ENCODE data around the gene CORO2B. TPM values are rescaled to one million over a fixed set of nuclear protein-coding genes. Genes with fewer than 3 reads are reported as not detected.
A peak's percentile ranks its signal among the peaks of the same experiment; 100 is the strongest.

CORO2B gene
- total and polyA plus RNA-seq, 4 donors, result 2.4 to 12.5 (median 4.3) TPM

DNA sequence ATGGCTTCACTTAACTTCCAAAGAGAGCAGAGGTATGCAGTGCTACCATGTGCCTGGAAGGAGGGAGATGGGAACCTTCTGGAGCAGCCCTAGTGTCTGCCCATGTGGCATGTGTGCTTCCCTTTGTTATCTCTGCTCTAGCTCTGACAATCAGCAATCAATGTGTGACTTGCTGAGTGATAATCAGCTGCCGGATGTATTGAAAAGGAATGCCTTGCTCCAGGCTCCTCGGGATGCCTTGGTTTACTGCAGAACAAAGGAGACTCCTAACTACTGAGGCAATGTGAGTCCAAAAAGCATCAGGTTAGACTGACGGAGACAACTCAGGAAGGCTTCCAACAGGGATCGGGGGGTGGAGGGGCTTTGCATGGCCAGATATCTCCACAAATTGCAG lies 36.0 kb upstream of the CORO2B start:
- ATAC-seq (ENCODE audit: insufficient read depth, low FRiP score), result no peak
- peaks cover 0 to 4% (median 2%) of the 10 kb centered on the region in 4 donors for H3K9me3 ChIP-seq (ENCODE audit: control insufficient read depth in 4 of 4, insufficient read depth in 3 of 4, low read length in 3 of 4)
- TF ChIP-seq, protein P1, sequence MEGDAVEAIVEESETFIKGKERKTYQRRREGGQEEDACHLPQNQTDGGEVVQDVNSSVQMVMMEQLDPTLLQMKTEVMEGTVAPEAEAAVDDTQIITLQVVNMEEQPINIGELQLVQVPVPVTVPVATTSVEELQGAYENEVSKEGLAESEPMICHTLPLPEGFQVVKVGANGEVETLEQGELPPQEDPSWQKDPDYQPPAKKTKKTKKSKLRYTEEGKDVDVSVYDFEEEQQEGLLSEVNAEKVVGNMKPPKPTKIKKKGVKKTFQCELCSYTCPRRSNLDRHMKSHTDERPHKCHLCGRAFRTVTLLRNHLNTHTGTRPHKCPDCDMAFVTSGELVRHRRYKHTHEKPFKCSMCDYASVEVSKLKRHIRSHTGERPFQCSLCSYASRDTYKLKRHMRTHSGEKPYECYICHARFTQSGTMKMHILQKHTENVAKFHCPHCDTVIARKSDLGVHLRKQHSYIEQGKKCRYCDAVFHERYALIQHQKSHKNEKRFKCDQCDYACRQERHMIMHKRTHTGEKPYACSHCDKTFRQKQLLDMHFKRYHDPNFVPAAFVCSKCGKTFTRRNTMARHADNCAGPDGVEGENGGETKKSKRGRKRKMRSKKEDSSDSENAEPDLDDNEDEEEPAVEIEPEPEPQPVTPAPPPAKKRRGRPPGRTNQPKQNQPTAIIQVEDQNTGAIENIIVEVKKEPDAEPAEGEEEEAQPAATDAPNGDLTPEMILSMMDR (IDR thresholded peaks at IDR 0.05; ENCODE audit: control extremely low read depth, extremely low read depth), result no peak
- H3K36me3 ChIP-seq (ENCODE audit: control insufficient read depth in 4 of 4, insufficient read depth in 4 of 4, low read length in 4 of 4), result no peaks in the 10 kb centered on the region
- DNase-seq, result no peak
- H3K4me3 ChIP-seq, result no peak overlapping the region
- H3K27ac ChIP-seq (ENCODE audit: low read depth in 1 of 2, low read length in 1 of 2), result peak overlapping the region; percentile 31 to 51
- H3K4me1 ChIP-seq (ENCODE audit: control insufficient read depth in 5 of 5, insufficient read depth in 5 of 5, low read length in 5 of 5), result peaks cover 0 to 8% (median 0%) of the 10 kb centered on the region in 5 donors
- no peak overlapping the region for H3K9ac ChIP-seq (ENCODE audit: insufficient read depth in 1 of 2, low read length in 2 of 2)
- WGBS, 2 donors, result 73 to 83% methylated on average over 4 of the region's 4 CpGs
- no peaks in the 10 kb centered on the region for H3K27me3 ChIP-seq (ENCODE audit: control insufficient read depth in 3 of 3, insufficient read depth in 3 of 3, low read length in 2 of 3)

DNA sequence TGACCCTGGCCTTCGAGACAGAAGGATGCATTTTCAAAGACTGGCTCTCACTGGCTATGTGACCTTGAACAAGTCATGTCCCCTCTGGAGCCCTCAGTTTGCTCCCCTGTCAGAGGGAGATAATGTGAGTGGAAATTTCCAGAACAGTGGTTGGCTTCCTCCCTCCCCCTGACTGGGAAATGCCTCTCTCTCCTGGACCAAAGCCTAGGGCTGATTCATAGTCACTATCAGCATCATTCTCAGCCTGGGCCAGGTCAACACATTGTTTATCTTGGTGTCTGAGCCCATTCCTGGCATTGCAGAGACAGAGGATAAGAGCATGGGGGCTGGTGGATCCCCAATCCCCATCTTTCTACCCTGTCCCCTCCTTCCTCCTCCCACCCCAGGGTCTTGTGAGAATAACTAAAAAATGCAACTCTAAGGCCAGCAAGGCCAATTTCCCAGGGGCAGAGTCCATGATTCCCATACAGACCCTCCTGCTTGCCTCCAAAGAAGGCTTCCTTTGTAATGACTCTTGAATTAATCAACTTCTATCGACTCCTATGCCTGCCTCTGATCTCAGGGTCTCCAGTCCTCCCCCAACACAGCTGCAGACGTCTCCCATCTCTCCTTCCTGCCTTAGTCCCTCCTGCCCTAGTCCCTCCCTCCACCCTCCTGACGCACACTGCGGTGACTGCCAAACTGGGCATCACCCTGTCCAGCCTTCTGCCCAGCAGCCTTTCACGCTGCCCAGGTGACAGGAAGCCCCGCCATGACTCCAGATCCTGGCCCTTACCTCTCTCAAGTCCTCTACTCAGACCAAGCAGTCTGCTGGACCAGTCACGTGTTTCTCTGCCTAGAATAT lies 35.4 kb upstream of the CORO2B start:
- H3K36me3 ChIP-seq (ENCODE audit: control insufficient read depth in 4 of 4, insufficient read depth in 4 of 4, low read length in 4 of 4), result no peaks in the 10 kb centered on the region
- H3K4me1 ChIP-seq (ENCODE audit: control insufficient read depth in 5 of 5, insufficient read depth in 5 of 5, low read length in 5 of 5), result peaks cover 0 to 8% (median 0%) of the 10 kb centered on the region in 5 donors
- H3K9me3 ChIP-seq (ENCODE audit: control insufficient read depth in 4 of 4, insufficient read depth in 3 of 4, low read length in 3 of 4), result peaks cover 0 to 4% (median 2%) of the 10 kb centered on the region in 4 donors
- TF ChIP-seq, protein P1 (IDR thresholded peaks at IDR 0.05; ENCODE audit: control extremely low read depth, extremely low read depth), result no peak
- H3K9ac ChIP-seq (ENCODE audit: insufficient read depth in 1 of 2, low read length in 2 of 2), result no peak overlapping the region
- ATAC-seq (ENCODE audit: insufficient read depth, low FRiP score) (peak; percentile 61), DNase-seq (peak in 2 of 3 donors; percentile 24 to 48)
- 82 to 89% methylated on average over 8 of the region's 8 CpGs for WGBS, 2 donors
- H3K4me3 ChIP-seq, result no peak overlapping the region
- peak overlapping the region; percentile 31 to 51 for H3K27ac ChIP-seq (ENCODE audit: low read depth in 1 of 2, low read length in 1 of 2)
- no peaks in the 10 kb centered on the region for H3K27me3 ChIP-seq (ENCODE audit: control insufficient read depth in 3 of 3, insufficient read depth in 3 of 3, low read length in 2 of 3)

DNA sequence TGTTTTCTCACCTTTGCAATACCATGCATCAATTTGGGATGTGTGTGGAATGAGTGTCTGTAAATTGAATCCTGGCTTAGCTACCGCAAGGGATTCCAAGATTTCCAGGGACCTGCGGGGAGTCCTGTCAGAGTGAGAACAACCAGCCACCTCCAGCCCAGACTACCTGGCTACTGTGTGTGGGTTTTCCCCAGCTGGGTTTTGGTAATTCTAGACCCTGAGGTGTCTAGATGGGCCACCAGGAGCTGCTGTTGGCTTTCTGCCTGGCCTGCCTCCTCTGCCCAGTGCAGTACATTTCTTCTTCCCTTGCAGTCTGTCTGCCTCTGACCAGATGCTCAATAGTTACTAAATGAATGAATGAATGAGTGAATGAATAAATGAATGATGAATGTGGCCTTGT lies 32.5 kb upstream of the CORO2B start:
- TF ChIP-seq, protein P1 (IDR thresholded peaks at IDR 0.05; ENCODE audit: control extremely low read depth, extremely low read depth), result no peak
- DNase-seq (no peak), ATAC-seq (ENCODE audit: insufficient read depth, low FRiP score) (no peak)
- no peaks in the 10 kb centered on the region for H3K27me3 ChIP-seq (ENCODE audit: control insufficient read depth in 3 of 3, insufficient read depth in 3 of 3, low read length in 2 of 3)
- H3K36me3 ChIP-seq (ENCODE audit: control insufficient read depth in 4 of 4, insufficient read depth in 4 of 4, low read length in 4 of 4), result no peaks in the 10 kb centered on the region
- no peak overlapping the region for H3K4me3 ChIP-seq
- no peak overlapping the region for H3K9ac ChIP-seq (ENCODE audit: insufficient read depth in 1 of 2, low read length in 2 of 2)
- WGBS, 2 donors, result 95 to 100% methylated on average over 2 of the region's 2 CpGs
- no peak overlapping the region for H3K27ac ChIP-seq (ENCODE audit: low read depth in 1 of 2, low read length in 1 of 2)
- no peaks in the 10 kb centered on the region for H3K9me3 ChIP-seq (ENCODE audit: control insufficient read depth in 4 of 4, insufficient read depth in 3 of 4, low read length in 3 of 4)
- H3K4me1 ChIP-seq (ENCODE audit: control insufficient read depth in 5 of 5, insufficient read depth in 5 of 5, low read length in 5 of 5), result peaks cover 0 to 8% (median 0%) of the 10 kb centered on the region in 5 donors
